Trophoblast cell (in vitro differentiated cells and primary cell): Measurements from ENCODE around the gene MTRF1.

Source experiments
- DNase-seq, 2 donors: peaks; one replicate each; pipeline ENCODE4 v3.0.0-alpha.2; 2016
- H2AFZ ChIP-seq: 2 replicates; pipeline ENCODE4 v1.6.1; 2013; ENCODE audit warnings: low read length, moderate library complexity, mild to moderate bottlenecking; ENCODE audit not compliant: insufficient read depth, poor library complexity
- H2AK5ac ChIP-seq: 2 replicates; pipeline ENCODE4 v1.6.1; 2013; ENCODE audit warnings: mild to moderate bottlenecking, low read length
- H2BK120ac ChIP-seq: 2 replicates; pipeline ENCODE4 v1.6.1; 2013; ENCODE audit warnings: low read length, mild to moderate bottlenecking, moderate library complexity; ENCODE audit not compliant: insufficient read depth, poor library complexity
- H2BK12ac ChIP-seq: 2 replicates; pipeline ENCODE4 v1.6.1; 2013; ENCODE audit warnings: mild to moderate bottlenecking, low read length, moderate library complexity
- H2BK5ac ChIP-seq: 2 replicates; pipeline ENCODE4 v1.6.1; 2013; ENCODE audit warnings: low read length, low read depth, moderate library complexity, mild to moderate bottlenecking; ENCODE audit not compliant: poor library complexity
- H3K14ac ChIP-seq: 2 replicates; pipeline ENCODE4 v1.6.1; 2013; ENCODE audit warnings: mild to moderate bottlenecking, low read length
- H3K18ac ChIP-seq: 2 replicates; pipeline ENCODE4 v1.6.1; 2013; ENCODE audit warnings: mild to moderate bottlenecking, low read length
- H3K23ac ChIP-seq: 2 replicates; pipeline ENCODE4 v1.6.1; 2013; ENCODE audit warnings: low read length
- H3K27ac ChIP-seq: 2 replicates; pipeline ENCODE4 v1.5.1; 2013; ENCODE audit warnings: low read depth, mild to moderate bottlenecking, inconsistent platforms, low read length, moderate library complexity
- H3K27me3 ChIP-seq: 2 replicates; pipeline ENCODE4 v1.6.1; 2013; ENCODE audit warnings: inconsistent platforms, mild to moderate bottlenecking, low read length, moderate library complexity; ENCODE audit not compliant: insufficient read depth
- H3K36me3 ChIP-seq, 2 experiments: 1 replicate in 1 of 2; 2 replicates in 1 of 2; pipeline ENCODE4 v1.6.1; 2013; ENCODE audit warnings: low read length in 2 of 2, mild to moderate bottlenecking in 2 of 2, moderate library complexity in 1 of 2; ENCODE audit not compliant: insufficient read depth in 2 of 2, control insufficient read depth in 1 of 2
- H3K4ac ChIP-seq: 2 replicates; pipeline ENCODE4 v1.6.1; 2013; ENCODE audit warnings: low read depth, mild to moderate bottlenecking, low read length, moderate library complexity
- H3K4me1 ChIP-seq, 2 experiments: 1 replicate in 1 of 2; 2 replicates in 1 of 2; pipeline ENCODE4 v1.6.1; 2013; ENCODE audit warnings: low read length in 2 of 2, mild to moderate bottlenecking in 2 of 2, moderate library complexity in 1 of 2; ENCODE audit not compliant: insufficient read depth in 2 of 2, control insufficient read depth in 1 of 2
- H3K4me2 ChIP-seq: 2 replicates; pipeline ENCODE4 v1.6.1; 2013; ENCODE audit warnings: inconsistent platforms, mild to moderate bottlenecking, low read length, moderate library complexity
- H3K4me3 ChIP-seq: 2 replicates; pipeline ENCODE4 v1.5.1; 2013; ENCODE audit warnings: mild to moderate bottlenecking, low read depth, low read length, inconsistent platforms
- H3K79me1 ChIP-seq: one replicate; pipeline ENCODE4 v1.6.1; 2013; ENCODE audit warnings: low read length
- H3K79me2 ChIP-seq: 2 replicates; pipeline ENCODE4 v1.6.1; 2013; ENCODE audit warnings: low read length, mild to moderate bottlenecking; ENCODE audit not compliant: control insufficient read depth, insufficient read depth, poor library complexity
- H3K9ac ChIP-seq: 2 replicates; pipeline ENCODE4 v1.6.1; 2013; ENCODE audit warnings: mild to moderate bottlenecking, low read length
- H3K9me3 ChIP-seq: 2 replicates; pipeline ENCODE4 v1.6.1; 2013; ENCODE audit warnings: low read depth, mild to moderate bottlenecking, control low read depth, inconsistent platforms, low read length; ENCODE audit not compliant: insufficient read depth
- H4K12ac ChIP-seq: 2 replicates; pipeline ENCODE4 v1.6.1; 2013; ENCODE audit warnings: low read depth, mild to moderate bottlenecking, low read length, moderate library complexity
- H4K8ac ChIP-seq: 2 replicates; pipeline ENCODE4 v1.6.1; 2013; ENCODE audit warnings: low read depth, mild to moderate bottlenecking, low read length, moderate library complexity
- H4K91ac ChIP-seq: one replicate; pipeline ENCODE4 v1.6.1; 2013; ENCODE audit warnings: low read depth, mild to moderate bottlenecking, low read length, moderate library complexity
- WGBS: extraction: QIAGEN DNeasy Blood & Tissue Kit; methylation state at CpG from one replicate; pipeline ENCODE4 v1.1.7; 2013; ENCODE audit warnings: missing lambda C conversion rate; ENCODE audit not compliant: insufficient read length, insufficient coverage; ENCODE audit errors: extremely low coverage; 5-methylcytosine and 5-hydroxymethylcytosine counted together

MTRF1 gene

GRCh38 chr13:41220401-41220800 lies 43.0 kb downstream of the MTRF1 start:
- Histone ChIP-seq H3K14ac (no peak overlapping the region), H2BK5ac (no peak overlapping the region), H3K4me1 (peaks cover 0 to 2% of the 10 kb centered on the region in 2 experiments), H3K36me3 (peaks cover 0 to 2% of the 10 kb centered on the region in 2 experiments), H2BK120ac (no peak overlapping the region), H3K27me3 (no peaks in the 10 kb centered on the region), H4K91ac (no peak overlapping the region), H2AFZ (no peak overlapping the region), H3K4ac (no peak overlapping the region), H4K12ac (no peak overlapping the region), H2AK5ac (no peak overlapping the region), H3K9ac (no peak overlapping the region), H2BK12ac (no peak overlapping the region), H3K4me2 (peak overlapping the region; percentile 22), H3K23ac (no peak overlapping the region), H3K9me3 (no peaks in the 10 kb centered on the region), H4K8ac (no peak overlapping the region), H3K4me3 (no peak overlapping the region), H3K79me2 (no peaks in the 10 kb centered on the region), H3K27ac (peak overlapping the region; percentile 60), H3K79me1 (no peaks in the 10 kb centered on the region), H3K18ac (no peak overlapping the region)
- DNase-seq = peak; percentile 34 to 77
- no CpG with 5 or more reads among the region's 3 CpGs for WGBS

- H2BK12ac ChIP-seq = no peak overlapping the region
- H3K27ac ChIP-seq = no peak overlapping the region
- H3K27me3 ChIP-seq = no peaks in the 10 kb centered on the region
- H4K12ac ChIP-seq = no peak overlapping the region
- H2BK120ac ChIP-seq = no peak overlapping the region
- no peak overlapping the region for H3K4me2 ChIP-seq
- H3K14ac ChIP-seq = no peak overlapping the region
- no peak overlapping the region for H3K4me3 ChIP-seq
- H2AFZ ChIP-seq = no peak overlapping the region
- no peak overlapping the region for H3K4ac ChIP-seq
- H3K36me3 ChIP-seq = no peaks in the 10 kb centered on the region
- H3K9ac ChIP-seq = no peak overlapping the region
- H3K9me3 ChIP-seq = no peaks in the 10 kb centered on the region
- no peak overlapping the region for H2AK5ac ChIP-seq
- H2BK5ac ChIP-seq = no peak overlapping the region
- H3K79me2 ChIP-seq = no peaks in the 10 kb centered on the region
- DNase-seq = no peak
- H4K8ac ChIP-seq = no peak overlapping the region
- no peak overlapping the region for H3K18ac ChIP-seq
- H3K79me1 ChIP-seq = no peaks in the 10 kb centered on the region
- H4K91ac ChIP-seq = no peak overlapping the region
- no peak overlapping the region for H3K23ac ChIP-seq
- peaks cover 0 to 2% of the 10 kb centered on the region in 2 experiments for H3K4me1 ChIP-seq
Measured at GRCh38 chr13:41216160-41216559, 47.2 kb downstream of the MTRF1 start.

- Histone ChIP-seq H2BK12ac (no peak overlapping the region), H3K23ac (no peak overlapping the region), H3K79me1 (no peaks in the 10 kb centered on the region), H4K8ac (no peak overlapping the region), H4K91ac (no peak overlapping the region), H3K14ac (no peak overlapping the region), H2AK5ac (no peak overlapping the region), H2AFZ (no peak overlapping the region), H3K18ac (no peak overlapping the region), H3K4me2 (no peak overlapping the region), H3K27ac (no peak overlapping the region), H4K12ac (no peak overlapping the region), H3K79me2 (no peaks in the 10 kb centered on the region), H2BK5ac (no peak overlapping the region), H3K4me1 (no peaks in the 10 kb centered on the region), H3K9me3 (no peaks in the 10 kb centered on the region), H3K4me3 (no peak overlapping the region), H3K36me3 (no peaks in the 10 kb centered on the region), H2BK120ac (no peak overlapping the region), H3K27me3 (no peaks in the 10 kb centered on the region), H3K4ac (no peak overlapping the region), H3K9ac (no peak overlapping the region)
- DNase-seq = no peak
- no CpG with 5 or more reads among the region's 3 CpGs for WGBS
Measured at GRCh38 chr13:41213919-41214318, 49.5 kb downstream of the MTRF1 start.

GRCh38 chr13:41213316-41213715 lies 50.1 kb downstream of the MTRF1 start:
- Histone ChIP-seq H4K8ac (no peak overlapping the region), H3K27ac (no peak overlapping the region), H2AK5ac (no peak overlapping the region), H3K27me3 (no peaks in the 10 kb centered on the region), H3K36me3 (no peaks in the 10 kb centered on the region), H4K91ac (no peak overlapping the region), H3K4ac (no peak overlapping the region), H3K79me2 (no peaks in the 10 kb centered on the region), H2BK120ac (no peak overlapping the region), H2AFZ (no peak overlapping the region), H3K9ac (no peak overlapping the region), H3K4me1 (no peaks in the 10 kb centered on the region), H2BK5ac (no peak overlapping the region), H3K4me2 (no peak overlapping the region), H3K79me1 (no peaks in the 10 kb centered on the region), H3K18ac (no peak overlapping the region), H3K9me3 (no peaks in the 10 kb centered on the region), H3K14ac (no peak overlapping the region), H2BK12ac (no peak overlapping the region), H4K12ac (no peak overlapping the region), H3K23ac (no peak overlapping the region), H3K4me3 (no peak overlapping the region)
- no CpG with 5 or more reads among the region's 3 CpGs for WGBS
- DNase-seq = peak; percentile 39 to 67

- no peak for DNase-seq
- H3K4me3 ChIP-seq = no peak overlapping the region
- H3K27me3 ChIP-seq = no peaks in the 10 kb centered on the region
- H3K36me3 ChIP-seq = no peaks in the 10 kb centered on the region
- no peaks in the 10 kb centered on the region for H3K79me1 ChIP-seq
- H2AK5ac ChIP-seq = no peak overlapping the region
- no peak overlapping the region for H2AFZ ChIP-seq
- no peak overlapping the region for H3K14ac ChIP-seq
- H2BK12ac ChIP-seq = no peak overlapping the region
- no peaks in the 10 kb centered on the region for H3K9me3 ChIP-seq
- H4K12ac ChIP-seq = no peak overlapping the region
- no peak overlapping the region for H2BK5ac ChIP-seq
- no peak overlapping the region for H3K4ac ChIP-seq
- H3K27ac ChIP-seq = no peak overlapping the region
- H3K4me2 ChIP-seq = no peak overlapping the region
- no peak overlapping the region for H3K9ac ChIP-seq
- no peak overlapping the region for H3K18ac ChIP-seq
- no peak overlapping the region for H4K91ac ChIP-seq
- no peak overlapping the region for H3K23ac ChIP-seq
- no peak overlapping the region for H2BK120ac ChIP-seq
- H3K4me1 ChIP-seq = no peaks in the 10 kb centered on the region
- no peaks in the 10 kb centered on the region for H3K79me2 ChIP-seq
- H4K8ac ChIP-seq = no peak overlapping the region
Measured at GRCh38 chr13:41212881-41213280, 50.5 kb downstream of the MTRF1 start.
